Fibroblast of lung (primary cell): ENCODE results near the gene MYRFL. TPM values are rescaled to one million over a fixed set of nuclear protein-coding genes. Genes with fewer than 3 reads are reported as not detected.

Experiments
- DNase-seq, 2 donors: peaks; one replicate each; pipeline versions ENCODE4 v3.0.0 to v3.0.0-alpha.2; 2010; ENCODE audit warnings: low read depth in 2 of 2
- H2AFZ ChIP-seq: 2 replicates; pipeline ENCODE4 v1.5.1; 2012; ENCODE audit warnings: low read length, control low read depth, inconsistent platforms
- H3K27ac ChIP-seq: 2 replicates; pipeline ENCODE4 v1.5.1; 2011; ENCODE audit warnings: low read length, control low read depth; ENCODE audit not compliant: insufficient read depth
- H3K27me3 ChIP-seq: 2 replicates; pipeline ENCODE4 v1.5.1; 2011; ENCODE audit warnings: mild to moderate bottlenecking, low read length; ENCODE audit not compliant: control insufficient read depth, insufficient read depth
- H3K36me3 ChIP-seq: 2 replicates; pipeline ENCODE4 v1.5.1; 2011; ENCODE audit warnings: low read length; ENCODE audit not compliant: control insufficient read depth, insufficient read depth
- H3K4me1 ChIP-seq: 2 replicates; pipeline ENCODE4 v1.5.1; 2011; ENCODE audit warnings: low read length; ENCODE audit not compliant: control insufficient read depth, insufficient read depth; ENCODE audit errors: extremely low read depth
- H3K4me2 ChIP-seq: 2 replicates; pipeline ENCODE4 v1.5.1; 2011; ENCODE audit warnings: low read length, control low read depth; ENCODE audit not compliant: insufficient read depth; ENCODE audit errors: extremely low read depth
- H3K4me3 ChIP-seq, 4 experiments: fragments of 200-600 bp in 1 of 4; sonication (generic) in 1 of 4; replicated peaks in 1 of 4; 2 replicates each; pipeline ENCODE4 v1.5.1; 2011 to 2016; ENCODE audit warnings: low read length in 4 of 4, low read depth in 3 of 4, mild to moderate bottlenecking in 3 of 4, control low read depth in 2 of 4, inconsistent platforms in 1 of 4, mixed read lengths in 1 of 4; ENCODE audit not compliant: insufficient read depth in 1 of 4; ENCODE audit errors: control extremely low read depth in 1 of 4
- H3K79me2 ChIP-seq: 2 replicates; pipeline ENCODE4 v1.5.1; 2012; ENCODE audit warnings: mild to moderate bottlenecking, low read length, inconsistent platforms; ENCODE audit not compliant: control insufficient read depth, insufficient read depth
- H3K9ac ChIP-seq: 2 replicates; pipeline ENCODE4 v1.5.1; 2011; ENCODE audit warnings: mild to moderate bottlenecking, low read length, control low read depth; ENCODE audit not compliant: insufficient read depth
- H3K9me3 ChIP-seq: 2 replicates; pipeline ENCODE4 v1.5.1; 2012; ENCODE audit warnings: low read depth, low read length; ENCODE audit not compliant: control insufficient read depth, insufficient read depth
- H4K20me1 ChIP-seq: 2 replicates; pipeline ENCODE4 v1.5.1; 2011; ENCODE audit warnings: low read length; ENCODE audit not compliant: control insufficient read depth, insufficient read depth; ENCODE audit errors: extremely low read depth
- EZH2 ChIP-seq: IDR thresholded peaks from 2 replicates; pipeline ENCODE4 v1.5.1; 2012; ENCODE audit warnings: low read length, control low read depth, mild to moderate bottlenecking; ENCODE audit errors: missing control alignments
- polyA plus RNA-seq, 2 donors: library from polyadenylated mRNA; depleted of rRNA in 1 of 2; stranded (reverse) in 1 of 2; unstranded in 1 of 2; fragments of >200 nt; gene quantifications; 2 replicates each; pipeline ENCODE4 v1.2.1, GENCODE V29; 2011 to 2012; ENCODE audit warnings: missing spikeins in 1 of 2
- total RNA-seq: library from RNA; depleted of rRNA; stranded (reverse); fragments of >200 nt; gene quantifications from 2 replicates; pipeline ENCODE4 v1.2.1, GENCODE V29; 2014
- TF ChIP-seq, protein P1 (sequence below), 2 donors: IDR thresholded peaks in 1 of 2; conservative IDR thresholded peaks in 1 of 2; 1 replicate in 1 of 2; 2 replicates in 1 of 2; pipeline ENCODE4 v1.5.1; 2011 to 2012; ENCODE audit warnings: low read length in 2 of 2, control low read depth in 1 of 2, inconsistent platforms in 1 of 2, low read depth in 1 of 2, mild to moderate bottlenecking in 1 of 2

The MYRFL gene
- total and polyA plus RNA-seq, 2 donors (not counting 1 experiment from before 2014, with no cell fraction given): not detected

DNA sequence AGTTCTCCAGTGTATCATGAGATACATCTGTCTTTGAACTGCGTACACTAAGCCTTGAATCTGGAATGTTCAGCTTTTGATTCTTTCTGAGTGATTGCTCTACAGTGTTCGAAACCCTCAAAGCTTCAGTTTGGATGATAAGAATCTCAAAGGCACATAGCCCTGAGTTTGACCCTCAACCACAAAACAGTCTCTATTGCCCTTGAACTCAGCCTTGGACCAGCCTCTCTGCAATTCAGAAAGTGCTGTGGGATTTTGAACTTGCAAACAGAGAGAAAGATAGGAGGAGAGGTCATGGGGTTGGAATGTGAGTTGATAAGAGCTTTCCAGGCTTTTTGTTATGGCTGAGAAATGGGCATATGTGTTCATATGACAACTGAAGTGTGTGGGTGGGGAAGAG lies 100.3 kb downstream of the MYRFL start:
- Histone ChIP-seq H3K9me3 (no peaks in the 10 kb centered on the region), H3K4me1 (no peaks in the 10 kb centered on the region), H3K27me3 (no peaks in the 10 kb centered on the region), H3K27ac (no peak overlapping the region), H3K9ac (no peak overlapping the region), H4K20me1 (no peaks in the 10 kb centered on the region), H3K4me2 (no peak overlapping the region), H3K4me3 (no peak overlapping the region), H3K36me3 (no peaks in the 10 kb centered on the region), H3K79me2 (no peaks in the 10 kb centered on the region), H2AFZ (no peak overlapping the region)
- DNase-seq: no peak
- no peak for TF ChIP-seq EZH2

DNA sequence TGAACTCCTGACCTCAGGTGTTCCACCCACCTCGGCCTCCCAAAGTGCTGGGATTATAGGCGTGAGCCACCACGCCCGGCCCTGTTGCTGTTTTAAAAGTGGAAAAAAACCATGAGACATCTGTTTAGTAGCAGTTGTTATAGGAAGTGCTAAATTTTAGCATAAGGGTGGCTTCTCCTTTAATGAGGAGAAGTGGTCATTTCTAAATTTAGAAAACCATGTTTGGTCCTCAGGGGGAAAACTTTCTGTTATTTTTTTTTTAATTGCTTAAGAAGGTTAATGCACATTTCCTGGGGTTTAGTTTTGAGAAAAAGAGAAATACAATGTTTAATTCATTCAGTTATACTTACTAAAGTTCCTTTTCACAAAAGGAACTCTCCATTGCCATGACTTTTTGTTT lies 102.1 kb downstream of the MYRFL start:
- H2AFZ ChIP-seq: no peak overlapping the region
- no peaks in the 10 kb centered on the region for H3K36me3 ChIP-seq
- H3K9me3 ChIP-seq: no peaks in the 10 kb centered on the region
- H3K4me3 ChIP-seq: no peak overlapping the region
- H3K4me1 ChIP-seq: no peaks in the 10 kb centered on the region
- TF ChIP-seq, protein P1, sequence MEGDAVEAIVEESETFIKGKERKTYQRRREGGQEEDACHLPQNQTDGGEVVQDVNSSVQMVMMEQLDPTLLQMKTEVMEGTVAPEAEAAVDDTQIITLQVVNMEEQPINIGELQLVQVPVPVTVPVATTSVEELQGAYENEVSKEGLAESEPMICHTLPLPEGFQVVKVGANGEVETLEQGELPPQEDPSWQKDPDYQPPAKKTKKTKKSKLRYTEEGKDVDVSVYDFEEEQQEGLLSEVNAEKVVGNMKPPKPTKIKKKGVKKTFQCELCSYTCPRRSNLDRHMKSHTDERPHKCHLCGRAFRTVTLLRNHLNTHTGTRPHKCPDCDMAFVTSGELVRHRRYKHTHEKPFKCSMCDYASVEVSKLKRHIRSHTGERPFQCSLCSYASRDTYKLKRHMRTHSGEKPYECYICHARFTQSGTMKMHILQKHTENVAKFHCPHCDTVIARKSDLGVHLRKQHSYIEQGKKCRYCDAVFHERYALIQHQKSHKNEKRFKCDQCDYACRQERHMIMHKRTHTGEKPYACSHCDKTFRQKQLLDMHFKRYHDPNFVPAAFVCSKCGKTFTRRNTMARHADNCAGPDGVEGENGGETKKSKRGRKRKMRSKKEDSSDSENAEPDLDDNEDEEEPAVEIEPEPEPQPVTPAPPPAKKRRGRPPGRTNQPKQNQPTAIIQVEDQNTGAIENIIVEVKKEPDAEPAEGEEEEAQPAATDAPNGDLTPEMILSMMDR (conservative IDR thresholded peaks at IDR 0.05 in 1 of 2, IDR thresholded peaks at IDR 0.05 in 1 of 2; ENCODE audit: low read depth in 1 of 2, low read length in 2 of 2): no peak
- no peak for TF ChIP-seq EZH2
- no peak overlapping the region for H3K9ac ChIP-seq
- DNase-seq: no peak
- H3K27ac ChIP-seq: no peak overlapping the region
- H3K4me2 ChIP-seq: no peak overlapping the region
- H3K79me2 ChIP-seq: no peaks in the 10 kb centered on the region
- H4K20me1 ChIP-seq: no peaks in the 10 kb centered on the region
- no peaks in the 10 kb centered on the region for H3K27me3 ChIP-seq

DNA sequence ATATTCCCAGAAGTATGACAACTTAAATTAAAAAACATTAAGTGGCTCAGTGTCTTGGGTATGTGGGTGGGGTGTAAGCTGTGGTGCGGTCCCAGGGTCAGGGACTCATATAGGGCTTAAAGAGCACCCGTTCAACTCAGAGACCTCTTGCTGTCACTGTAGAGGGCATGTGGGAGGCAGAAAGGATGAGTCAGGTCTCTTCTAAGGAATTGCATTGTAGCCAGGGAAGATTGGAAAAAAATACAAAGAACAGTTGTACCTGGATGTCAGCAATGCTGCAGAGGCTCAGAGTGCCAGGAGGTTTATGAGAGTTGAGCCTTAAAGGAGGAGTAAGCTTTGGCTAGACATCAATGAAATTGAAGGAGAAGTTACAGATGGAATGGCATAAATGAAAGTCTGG lies 104.1 kb downstream of the MYRFL start:
- Histone ChIP-seq H3K4me2 (no peak overlapping the region), H4K20me1 (no peaks in the 10 kb centered on the region), H3K27ac (no peak overlapping the region), H3K79me2 (no peaks in the 10 kb centered on the region), H3K4me1 (no peaks in the 10 kb centered on the region), H2AFZ (no peak overlapping the region), H3K9ac (no peak overlapping the region), H3K36me3 (no peaks in the 10 kb centered on the region), H3K9me3 (no peaks in the 10 kb centered on the region), H3K27me3 (no peaks in the 10 kb centered on the region), H3K4me3 (no peak overlapping the region)
- DNase-seq: peak in 1 of 2 donors; percentile 55
- TF ChIP-seq, protein P1 (conservative IDR thresholded peaks at IDR 0.05 in 1 of 2, IDR thresholded peaks at IDR 0.05 in 1 of 2; ENCODE audit: low read depth in 1 of 2, low read length in 2 of 2): no peak
- TF ChIP-seq EZH2: no peak
